GM12874 (cell line): ENCODE data around the gene PRXL2C.

Source experiments
- CTCF ChIP-seq: IDR thresholded peaks from 2 replicates; pipeline ENCODE4 v1.5.1; 2011; ENCODE audit warnings: low read depth, mild to moderate bottlenecking, control low read depth, low read length, moderate library complexity; ENCODE audit not compliant: insufficient read depth

Gene PRXL2C

GRCh38 chr9:96660692-96661248, 5.7 kb upstream of the PRXL2C start:
- no peak for TF ChIP-seq CTCF

GRCh38 chr9:96654450-96655197, 493 bp downstream of the PRXL2C start:
- TF ChIP-seq CTCF, result no peak

GRCh38 chr9:96651626-96652025, 3.5 kb downstream of the PRXL2C start:
- TF ChIP-seq CTCF, result peak; percentile 24; the same call in 1 of the 2 replicates

- no peak for TF ChIP-seq CTCF
Observed at GRCh38 chr9:96649620-96650324, 5.3 kb downstream of the PRXL2C start.

- no peak for TF ChIP-seq CTCF
Observed at GRCh38 chr9:96646081-96646991, 8.8 kb downstream of the PRXL2C start.

GRCh38 chr9:96644137-96644536, 11.0 kb downstream of the PRXL2C start:
- TF ChIP-seq CTCF, result no peak

GRCh38 chr9:96641514-96641913, 13.6 kb downstream of the PRXL2C start:
- no peak for TF ChIP-seq CTCF
